Measurements from ENCODE around the gene SLC25A1. TPM values are rescaled to one million over a fixed set of nuclear protein-coding genes. Genes with fewer than 3 reads are reported as not detected.

SLC25A1 gene
- total and polyA plus RNA-seq, 4 donors, result 36.3 to 95.8 (median 48.6) TPM

DNA sequence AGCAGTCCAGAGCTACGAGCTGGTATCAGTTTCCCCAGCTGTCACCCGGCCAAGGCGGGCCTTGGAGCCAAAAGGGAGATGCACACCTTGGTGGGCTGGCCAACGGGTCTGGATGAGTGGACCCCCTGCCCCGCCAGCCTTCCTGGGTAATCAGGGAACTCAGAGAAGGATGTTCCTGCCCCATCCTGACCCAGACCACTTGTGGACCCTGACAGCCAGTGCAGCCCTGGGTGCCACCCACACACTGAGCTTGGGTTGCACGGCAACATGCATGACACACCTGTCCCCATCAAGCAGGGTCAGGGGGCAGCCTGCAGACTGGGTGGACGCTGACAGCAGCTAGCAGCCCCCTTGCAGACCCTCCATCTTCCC lies 8.6 kb downstream of the SLC25A1 start:
- Histone ChIP-seq H3K9me3 (ENCODE audit: control insufficient read depth in 4 of 4, insufficient read depth in 3 of 4, low read length in 3 of 4) (no peaks in the 10 kb centered on the region), H3K9ac (ENCODE audit: insufficient read depth in 1 of 2, low read length in 2 of 2) (no peak overlapping the region), H3K4me1 (ENCODE audit: control insufficient read depth in 5 of 5, insufficient read depth in 5 of 5, low read length in 5 of 5) (peaks cover 4 to 31% (median 11%) of the 10 kb centered on the region in 5 donors), H3K27me3 (ENCODE audit: control insufficient read depth in 3 of 3, insufficient read depth in 3 of 3, low read length in 2 of 3) (peaks cover 0 to 38% (median 18%) of the 10 kb centered on the region in 3 donors), H3K27ac (ENCODE audit: low read depth in 1 of 2, low read length in 1 of 2) (no peak overlapping the region), H3K4me3 (no peak overlapping the region), H3K36me3 (ENCODE audit: control insufficient read depth in 4 of 4, insufficient read depth in 4 of 4, low read length in 4 of 4) (peaks cover 0 to 2% (median 0%) of the 10 kb centered on the region in 4 donors)
- TF ChIP-seq, protein P1, sequence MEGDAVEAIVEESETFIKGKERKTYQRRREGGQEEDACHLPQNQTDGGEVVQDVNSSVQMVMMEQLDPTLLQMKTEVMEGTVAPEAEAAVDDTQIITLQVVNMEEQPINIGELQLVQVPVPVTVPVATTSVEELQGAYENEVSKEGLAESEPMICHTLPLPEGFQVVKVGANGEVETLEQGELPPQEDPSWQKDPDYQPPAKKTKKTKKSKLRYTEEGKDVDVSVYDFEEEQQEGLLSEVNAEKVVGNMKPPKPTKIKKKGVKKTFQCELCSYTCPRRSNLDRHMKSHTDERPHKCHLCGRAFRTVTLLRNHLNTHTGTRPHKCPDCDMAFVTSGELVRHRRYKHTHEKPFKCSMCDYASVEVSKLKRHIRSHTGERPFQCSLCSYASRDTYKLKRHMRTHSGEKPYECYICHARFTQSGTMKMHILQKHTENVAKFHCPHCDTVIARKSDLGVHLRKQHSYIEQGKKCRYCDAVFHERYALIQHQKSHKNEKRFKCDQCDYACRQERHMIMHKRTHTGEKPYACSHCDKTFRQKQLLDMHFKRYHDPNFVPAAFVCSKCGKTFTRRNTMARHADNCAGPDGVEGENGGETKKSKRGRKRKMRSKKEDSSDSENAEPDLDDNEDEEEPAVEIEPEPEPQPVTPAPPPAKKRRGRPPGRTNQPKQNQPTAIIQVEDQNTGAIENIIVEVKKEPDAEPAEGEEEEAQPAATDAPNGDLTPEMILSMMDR (IDR thresholded peaks at IDR 0.05; ENCODE audit: control extremely low read depth, extremely low read depth), result no peak
- DNase-seq, result no peak
- no peak for ATAC-seq (ENCODE audit: insufficient read depth, low FRiP score)
- WGBS, 2 donors, result 50 to 66% methylated on average over 7 of the region's 7 CpGs

DNA sequence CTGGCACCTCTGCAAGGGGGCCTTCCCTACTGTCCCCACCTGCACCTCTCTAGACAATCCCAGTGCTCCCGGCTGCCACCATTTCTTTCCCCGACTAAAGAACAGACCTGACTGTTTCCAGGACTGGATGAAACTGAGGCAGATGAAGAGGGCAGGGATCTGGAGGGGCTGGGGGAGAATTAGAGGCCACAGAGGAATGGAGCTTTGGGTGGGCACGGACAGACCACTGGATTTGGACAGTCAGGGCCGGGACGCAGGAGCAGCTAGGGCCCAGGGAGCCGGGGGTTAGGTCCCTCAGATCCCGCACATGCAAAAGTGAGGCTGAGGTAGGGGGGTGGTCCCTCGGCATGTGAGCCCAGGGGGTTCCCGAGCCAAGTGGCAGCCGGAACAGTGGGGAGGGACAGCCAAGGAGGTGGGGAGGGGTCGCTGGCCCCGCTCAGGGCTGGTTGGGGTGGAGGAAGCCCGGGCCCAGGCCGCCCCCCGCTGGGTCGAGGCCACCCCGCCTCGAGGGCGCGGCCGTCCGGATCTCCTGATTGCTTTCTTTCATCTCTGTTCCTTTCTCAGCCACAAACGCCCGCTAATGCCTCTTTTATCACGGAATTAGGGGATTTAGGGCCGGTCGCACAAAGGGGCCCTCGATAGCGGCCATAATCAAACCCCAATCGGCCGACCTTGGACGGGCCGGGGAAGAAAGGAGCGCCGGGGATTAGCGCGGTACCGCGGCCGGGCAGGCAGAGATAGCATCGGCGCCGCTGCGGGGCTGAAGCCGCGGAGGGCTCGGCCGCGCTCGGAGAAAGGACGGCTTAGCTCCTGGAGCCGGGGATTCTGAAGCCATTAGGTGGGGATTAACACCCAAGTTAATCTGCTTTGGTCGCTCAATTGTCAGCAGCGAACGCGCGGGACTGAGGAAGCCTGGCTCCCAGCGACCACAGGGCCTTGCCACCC lies 9.3 kb downstream of the SLC25A1 start:
- peaks cover 0 to 38% (median 18%) of the 10 kb centered on the region in 3 donors for H3K27me3 ChIP-seq (ENCODE audit: control insufficient read depth in 3 of 3, insufficient read depth in 3 of 3, low read length in 2 of 3)
- DNase-seq (no peak), ATAC-seq (ENCODE audit: insufficient read depth, low FRiP score) (no peak)
- WGBS, 2 donors, result 7% methylated on average over 58 of the region's 58 CpGs
- H3K4me3 ChIP-seq, result no peak overlapping the region
- no peaks in the 10 kb centered on the region for H3K9me3 ChIP-seq (ENCODE audit: control insufficient read depth in 4 of 4, insufficient read depth in 3 of 4, low read length in 3 of 4)
- peaks cover 0 to 2% (median 0%) of the 10 kb centered on the region in 4 donors for H3K36me3 ChIP-seq (ENCODE audit: control insufficient read depth in 4 of 4, insufficient read depth in 4 of 4, low read length in 4 of 4)
- peaks cover 4 to 27% (median 11%) of the 10 kb centered on the region in 5 donors for H3K4me1 ChIP-seq (ENCODE audit: control insufficient read depth in 5 of 5, insufficient read depth in 5 of 5, low read length in 5 of 5)
- no peak overlapping the region for H3K27ac ChIP-seq (ENCODE audit: low read depth in 1 of 2, low read length in 1 of 2)
- TF ChIP-seq, protein P1 (IDR thresholded peaks at IDR 0.05; ENCODE audit: control extremely low read depth, extremely low read depth), result no peak
- no peak overlapping the region for H3K9ac ChIP-seq (ENCODE audit: insufficient read depth in 1 of 2, low read length in 2 of 2)

DNA sequence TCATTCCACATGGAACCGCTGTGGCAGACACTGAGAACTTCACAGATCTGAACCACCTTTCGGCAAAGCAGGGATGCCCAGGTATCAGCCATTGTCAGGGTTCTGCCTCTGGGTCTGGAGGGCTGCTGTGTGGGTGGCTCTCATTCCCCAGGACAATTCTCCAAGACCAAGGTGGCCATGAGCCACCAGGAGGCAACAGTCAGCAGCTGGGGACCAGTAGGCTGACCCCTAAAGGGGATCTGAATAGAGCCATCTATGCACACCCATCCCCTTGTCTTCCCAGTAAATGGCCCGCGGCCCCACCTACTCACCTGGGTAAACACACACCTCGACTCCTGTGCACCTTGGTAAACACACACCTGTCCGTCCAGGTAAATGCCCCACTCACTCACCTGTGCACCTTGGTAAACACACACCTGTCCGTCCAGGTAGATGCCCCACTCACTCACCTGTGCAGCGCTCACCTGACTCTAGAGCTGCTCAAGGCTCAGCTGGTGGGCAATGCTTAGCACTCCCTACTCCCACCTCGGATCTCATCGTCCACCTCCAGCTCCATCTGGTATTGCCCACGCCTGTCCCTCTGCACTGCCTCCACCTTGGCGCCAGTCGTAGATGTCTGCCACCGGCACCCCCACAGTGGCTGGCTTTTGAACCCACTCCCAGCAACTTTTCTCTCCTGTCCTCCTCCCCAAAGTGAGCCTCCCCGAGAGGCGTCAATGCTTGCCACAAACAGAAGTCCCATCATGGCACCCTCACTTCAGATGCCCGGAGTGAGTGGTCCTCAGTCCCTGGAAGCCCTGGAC lies 10.2 kb downstream of the SLC25A1 start:
- Histone ChIP-seq H3K9ac (ENCODE audit: insufficient read depth in 1 of 2, low read length in 2 of 2) (no peak overlapping the region), H3K27me3 (ENCODE audit: control insufficient read depth in 3 of 3, insufficient read depth in 3 of 3, low read length in 2 of 3) (peaks cover 0 to 38% (median 18%) of the 10 kb centered on the region in 3 donors), H3K4me3 (no peak overlapping the region), H3K9me3 (ENCODE audit: control insufficient read depth in 4 of 4, insufficient read depth in 3 of 4, low read length in 3 of 4) (no peaks in the 10 kb centered on the region), H3K36me3 (ENCODE audit: control insufficient read depth in 4 of 4, insufficient read depth in 4 of 4, low read length in 4 of 4) (peaks cover 0 to 2% (median 0%) of the 10 kb centered on the region in 4 donors), H3K27ac (ENCODE audit: low read depth in 1 of 2, low read length in 1 of 2) (no peak overlapping the region), H3K4me1 (ENCODE audit: control insufficient read depth in 5 of 5, insufficient read depth in 5 of 5, low read length in 5 of 5) (peaks cover 2 to 26% (median 8%) of the 10 kb centered on the region in 5 donors)
- TF ChIP-seq, protein P1 (IDR thresholded peaks at IDR 0.05; ENCODE audit: control extremely low read depth, extremely low read depth), result no peak
- peak in 1 of 3 donors; percentile 7 for DNase-seq
- ATAC-seq (ENCODE audit: insufficient read depth, low FRiP score), result no peak
- 60 to 72% methylated on average over 17 of the region's 17 CpGs for WGBS, 2 donors

Data from lung (tissue), 12 donors.